Activated CD4-positive, CD25-positive, alpha-beta regulatory T cell treated with anti-CD3 and anti-CD28 coated beads, Interleukin-2, amount 50 U/mL, for 16 hours (primary cell): ENCODE results near the gene SIT1.
A peak's percentile ranks its signal among the peaks of the same experiment; 100 is the strongest.
"Not testable (repeated sequence)": the region's sequence is repeated elsewhere in the genome, so short reads cannot be mapped to it uniquely, and the experiment has no call there.

Source experiments
- DNase-seq: peaks from one replicate; pipeline ENCODE4 v3.0.0-alpha.2; 2020; ENCODE audit warnings: low read depth, low spot score

The SIT1 gene

GRCh38 chr9:35660966-35661415 is 10.3 kb upstream of the SIT1 start:
- DNase-seq: no peak

GRCh38 chr9:35659340-35659739 is 8.6 kb upstream of the SIT1 start:
- no peak for DNase-seq

GRCh38 chr9:35658968-35659220 is 8.2 kb upstream of the SIT1 start:
- no peak for DNase-seq

- peak; percentile 68 for DNase-seq
These were observed 7.6 kb upstream of the SIT1 start, which contains the start of gene CCDC107 for GRCh38 chr9:35658137-35658967. CCDC107 (plus strand) TSS chr9:35658292; CDS start chr9:35658380, 88 bp downstream.

- DNase-seq: peak; percentile 74
These were observed 6.9 kb upstream of the SIT1 start, which contains the start of gene RMRP for GRCh38 chr9:35657546-35658136. RMRP (minus strand) TSS chr9:35658019.

GRCh38 chr9:35656831-35657545 is 6.3 kb upstream of the SIT1 start:
- no peak for DNase-seq

GRCh38 chr9:35656348-35656747 is 5.6 kb upstream of the SIT1 start:
- DNase-seq: no peak

GRCh38 chr9:35653611-35654010 is 2.9 kb upstream of the SIT1 start:
- DNase-seq: no peak

- no peak for DNase-seq
These were observed 2.1 kb upstream of the SIT1 start for GRCh38 chr9:35652829-35653209.

- no peak for DNase-seq
These were observed 1.5 kb upstream of the SIT1 start for GRCh38 chr9:35651956-35652828.

GRCh38 chr9:35649431-35650340 is 1.0 kb downstream of the SIT1 start:
- DNase-seq: no peak

- DNase-seq: peak; percentile 83
These were observed 4.0 kb downstream of the SIT1 start for GRCh38 chr9:35646533-35647265.

- no peak for DNase-seq
These were observed 4.6 kb downstream of the SIT1 start for GRCh38 chr9:35646153-35646532.

- DNase-seq: not testable (repeated sequence)
These were observed 5.0 kb downstream of the SIT1 start for GRCh38 chr9:35645736-35646135.

GRCh38 chr9:35643046-35643445 is 7.7 kb downstream of the SIT1 start:
- no peak for DNase-seq

GRCh38 chr9:35641478-35641877 is 9.3 kb downstream of the SIT1 start:
- not testable (repeated sequence) for DNase-seq

- not testable (repeated sequence) for DNase-seq
These were observed 10.3 kb downstream of the SIT1 start for GRCh38 chr9:35640431-35640830.

GRCh38 chr9:35639631-35640030 is 11.1 kb downstream of the SIT1 start:
- DNase-seq: no peak

GRCh38 chr9:35639225-35639624 is 11.5 kb downstream of the SIT1 start:
- DNase-seq: not testable (repeated sequence)

GRCh38 chr9:35638751-35639150 is 12.0 kb downstream of the SIT1 start:
- not testable (repeated sequence) for DNase-seq
